Measurements from ENCODE around the gene C5orf47. TPM values are rescaled to one million over a fixed set of nuclear protein-coding genes. Genes with fewer than 3 reads are reported as not detected.

Gene C5orf47
- total and polyA plus RNA-seq, 7 donors: not detected

- TF ChIP-seq CTCF (IDR thresholded peaks at IDR 0.05) (no peak), EP300 (IDR thresholded peaks at IDR 0.05) (no peak), POLR2A (IDR thresholded peaks at IDR 0.05) (no peak), POLR2AphosphoS5 (IDR thresholded peaks at IDR 0.05) (no peak)
- no peak for DNase-seq
- Histone ChIP-seq H3K27me3 (no peaks in the 10 kb centered on the region), H3K9me3 (no peaks in the 10 kb centered on the region), H3K4me3 (no peak overlapping the region), H3K27ac (no peak overlapping the region), H3K36me3 (no peaks in the 10 kb centered on the region), H3K4me1 (no peaks in the 10 kb centered on the region)
- WGBS, 2 donors: 68 to 80% methylated on average over 5 of the region's 5 CpGs
- intact Hi-C loops (cut with DNase I): loop anchor here (10.0 kb wide), 1 partner anchor 262 kb away; no protein-coding TSS in a partner anchor
Measured at GRCh38 chr5:174052636-174053035, 63.7 kb downstream of the C5orf47 start.

- DNase-seq: no peak
- no peak overlapping the region for H3K27ac ChIP-seq
- no peaks in the 10 kb centered on the region for H3K9me3 ChIP-seq
- H3K4me3 ChIP-seq: no peak overlapping the region
- WGBS, 2 donors: 85 to 91% methylated on average over 3 of the region's 3 CpGs
- no peaks in the 10 kb centered on the region for H3K27me3 ChIP-seq
- intact Hi-C loops (cut with DNase I): loop anchor here (10.0 kb wide), 1 partner anchor 261 kb away; no protein-coding TSS in a partner anchor
- TF ChIP-seq EP300 (IDR thresholded peaks at IDR 0.05): no peak
- H3K4me1 ChIP-seq: no peaks in the 10 kb centered on the region
- H3K36me3 ChIP-seq: no peaks in the 10 kb centered on the region
Measured at GRCh38 chr5:174053905-174054304, 64.9 kb downstream of the C5orf47 start.

Other genes starting within 250 kb of the C5orf47 start
- gene CPEB4, start 100.8 kb upstream of the C5orf47 start, total RNA-seq: 10 to 100 TPM; 27.8 to 66.2 (median 32.0) TPM
- gene CPEB4, start 100.8 kb upstream of the C5orf47 start, polyA plus RNA-seq: 10 to 100 TPM in 1 of 3 donors, 1 to 10 TPM in 2; 6.0 to 10.3 (median 8.4) TPM
- gene NSG2, start 56.5 kb downstream of the C5orf47 start, total RNA-seq: 1 to 10 TPM; 4.7 to 10.0 (median 6.5) TPM
- gene NSG2, start 56.5 kb downstream of the C5orf47 start, polyA plus RNA-seq: 1 to 10 TPM in 1 of 3 donors, not detected in 2; 4.9 TPM

Data from sigmoid colon (tissue), 7 donors.